ENCODE measurements around the gene GYS2. TPM values are rescaled to one million over a fixed set of nuclear protein-coding genes. Genes with fewer than 3 reads are reported as not detected.

The GYS2 gene
- total RNA-seq, 4 donors from 2014 or later, result 3.1 to 17.0 (median 7.3) TPM; not detected in 1

DNA sequence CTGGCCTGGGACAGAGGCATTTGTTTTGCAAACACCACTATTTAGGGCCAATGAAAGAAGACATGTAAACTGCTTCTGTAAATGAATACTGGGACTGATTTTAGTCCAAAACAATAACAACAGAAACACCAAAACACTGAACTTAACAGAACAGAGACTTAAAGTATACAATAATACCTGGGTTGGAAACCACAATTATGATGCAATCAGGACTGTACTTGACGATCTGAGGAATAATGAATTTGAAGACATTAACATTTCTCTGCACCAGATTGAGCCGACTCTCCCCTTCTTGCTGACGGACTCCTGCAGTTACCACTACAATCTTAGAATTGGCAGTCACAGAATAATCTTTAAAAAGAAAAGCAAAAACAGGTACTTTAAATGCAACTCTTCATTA, 39.1 kb upstream of the GYS2 start:
- TF ChIP-seq, protein P1, sequence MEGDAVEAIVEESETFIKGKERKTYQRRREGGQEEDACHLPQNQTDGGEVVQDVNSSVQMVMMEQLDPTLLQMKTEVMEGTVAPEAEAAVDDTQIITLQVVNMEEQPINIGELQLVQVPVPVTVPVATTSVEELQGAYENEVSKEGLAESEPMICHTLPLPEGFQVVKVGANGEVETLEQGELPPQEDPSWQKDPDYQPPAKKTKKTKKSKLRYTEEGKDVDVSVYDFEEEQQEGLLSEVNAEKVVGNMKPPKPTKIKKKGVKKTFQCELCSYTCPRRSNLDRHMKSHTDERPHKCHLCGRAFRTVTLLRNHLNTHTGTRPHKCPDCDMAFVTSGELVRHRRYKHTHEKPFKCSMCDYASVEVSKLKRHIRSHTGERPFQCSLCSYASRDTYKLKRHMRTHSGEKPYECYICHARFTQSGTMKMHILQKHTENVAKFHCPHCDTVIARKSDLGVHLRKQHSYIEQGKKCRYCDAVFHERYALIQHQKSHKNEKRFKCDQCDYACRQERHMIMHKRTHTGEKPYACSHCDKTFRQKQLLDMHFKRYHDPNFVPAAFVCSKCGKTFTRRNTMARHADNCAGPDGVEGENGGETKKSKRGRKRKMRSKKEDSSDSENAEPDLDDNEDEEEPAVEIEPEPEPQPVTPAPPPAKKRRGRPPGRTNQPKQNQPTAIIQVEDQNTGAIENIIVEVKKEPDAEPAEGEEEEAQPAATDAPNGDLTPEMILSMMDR (IDR thresholded peaks at IDR 0.05; ENCODE audit: low read depth), result no peak

DNA sequence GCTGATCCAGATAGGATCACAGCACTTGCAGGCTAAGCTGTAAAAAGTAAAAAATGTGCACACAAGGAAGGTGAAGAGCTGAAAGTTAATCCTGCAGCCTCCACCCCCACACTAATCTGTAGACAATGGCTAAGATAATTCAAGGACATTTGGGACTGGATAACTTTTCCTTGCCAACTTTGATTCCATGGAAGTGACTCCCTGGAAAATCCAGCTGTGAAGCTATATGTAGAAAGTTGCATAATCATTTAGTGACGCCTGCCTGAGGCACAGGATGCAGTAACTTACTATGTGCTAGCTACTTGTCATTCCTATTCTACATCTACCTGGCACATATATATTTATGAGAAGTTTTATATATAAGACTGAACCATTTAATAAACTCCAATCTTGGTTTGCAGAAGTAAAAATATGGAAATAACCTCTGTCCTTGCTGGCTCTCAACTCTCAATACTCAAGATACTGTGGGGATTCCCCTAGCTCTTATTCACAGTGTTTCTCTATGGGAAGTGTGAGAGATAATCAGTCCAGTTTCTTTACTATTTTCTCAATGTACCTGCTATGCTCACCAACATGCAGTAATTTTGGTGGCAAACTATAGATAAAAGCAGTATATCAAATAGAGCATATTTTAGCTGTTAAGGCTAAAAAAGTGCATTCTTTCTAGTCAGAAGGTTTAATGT, 38.2 kb upstream of the GYS2 start:
- TF ChIP-seq, protein P1 (IDR thresholded peaks at IDR 0.05; ENCODE audit: low read depth), result no peak

DNA sequence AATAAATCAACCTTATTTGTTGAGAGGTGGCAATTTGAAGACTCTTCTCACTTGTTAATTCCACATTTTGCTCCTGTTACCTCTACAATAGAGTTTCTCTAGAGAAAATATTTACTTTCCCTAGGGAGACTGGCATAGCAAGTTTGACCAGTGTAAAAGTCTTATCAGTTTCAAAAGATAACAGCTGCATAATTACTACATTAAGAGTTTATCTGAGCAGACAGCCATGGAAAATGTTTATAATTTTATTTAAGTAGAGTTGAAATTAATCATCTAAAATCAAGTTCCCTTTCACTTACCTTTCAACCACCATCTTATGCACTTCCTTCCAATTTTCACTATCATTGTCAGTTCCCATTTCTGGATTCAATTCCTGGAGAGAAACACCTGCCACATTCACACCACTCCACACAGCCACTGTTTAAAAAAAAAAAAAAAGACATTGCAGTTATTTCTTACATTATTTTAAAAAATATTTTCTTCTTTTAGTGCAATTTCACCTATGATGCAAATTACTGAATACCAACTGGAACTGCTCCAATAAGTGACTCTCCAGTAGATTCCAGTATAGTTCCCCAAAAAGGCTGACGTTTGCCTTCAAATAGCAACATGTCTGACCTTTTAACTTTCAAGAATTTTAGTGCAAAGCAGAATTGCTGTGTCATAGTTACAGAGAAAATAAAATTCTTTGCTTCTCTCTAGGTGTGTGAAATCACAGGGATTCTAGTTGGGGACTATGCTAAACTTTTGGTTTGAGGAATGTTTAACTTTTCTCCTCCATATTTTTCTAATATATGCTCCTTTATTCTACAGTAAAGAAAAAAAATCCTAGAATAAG, 33.6 kb upstream of the GYS2 start:
- TF ChIP-seq, protein P1 (IDR thresholded peaks at IDR 0.05; ENCODE audit: low read depth), result no peak

DNA sequence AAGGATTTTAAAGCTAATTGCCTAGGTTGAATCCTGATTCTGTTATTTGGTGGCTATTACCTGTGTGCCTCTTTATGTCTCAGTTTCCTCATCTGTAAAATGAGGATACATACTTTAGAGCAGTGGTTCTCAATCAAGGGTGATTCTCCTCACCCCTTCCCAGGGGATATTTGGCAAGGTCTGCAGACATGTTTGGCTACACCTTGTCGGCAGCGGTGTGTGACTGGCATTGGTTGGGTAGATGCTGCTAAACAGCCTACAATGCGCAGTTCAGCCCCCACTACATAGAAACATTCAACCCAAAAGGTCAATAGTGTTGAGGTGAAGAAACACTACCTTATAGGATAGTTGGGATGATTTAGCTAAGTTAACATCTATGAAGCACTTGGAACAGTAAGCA, 29.6 kb upstream of the GYS2 start:
- TF ChIP-seq, protein P1 (IDR thresholded peaks at IDR 0.05; ENCODE audit: low read depth), result no peak

DNA sequence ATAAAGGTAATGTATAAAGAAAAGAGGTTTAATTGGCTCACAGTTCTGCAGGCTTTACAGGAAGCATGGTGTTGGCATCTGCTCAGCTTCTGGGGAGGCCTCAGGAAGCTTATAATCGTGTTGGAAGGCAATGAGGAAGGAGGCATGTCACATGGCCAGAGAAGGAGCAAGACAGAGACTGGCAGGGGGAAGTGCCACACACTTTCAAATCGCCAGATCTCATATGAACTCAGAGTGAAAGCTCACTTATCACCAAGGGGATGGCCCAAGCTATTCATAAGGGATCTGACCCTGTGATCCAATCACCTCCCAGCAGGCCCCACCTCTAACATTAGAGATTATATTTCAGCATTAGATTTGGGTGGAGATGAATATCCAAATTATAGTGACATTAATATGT, 26.7 kb upstream of the GYS2 start:
- TF ChIP-seq, protein P1 (IDR thresholded peaks at IDR 0.05; ENCODE audit: low read depth), result no peak

DNA sequence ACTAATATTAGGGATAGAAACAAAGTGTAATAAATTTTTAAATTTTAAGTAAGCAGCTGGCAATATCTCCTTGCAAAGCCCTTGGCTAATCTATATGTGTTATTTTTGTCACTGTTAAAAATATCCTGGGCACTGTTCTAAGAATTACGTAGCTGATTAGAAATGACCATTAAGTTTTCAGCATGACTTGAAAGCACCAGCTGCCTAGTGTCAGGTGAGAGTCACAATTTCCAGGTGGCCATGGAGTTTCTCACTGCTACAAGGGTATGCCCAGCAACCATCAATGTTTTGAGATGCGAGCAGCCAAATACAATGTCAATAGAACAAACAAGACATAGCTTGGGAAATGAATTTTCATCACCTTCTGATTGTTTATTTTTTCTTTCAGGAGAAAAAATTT, 23.3 kb upstream of the GYS2 start:
- TF ChIP-seq, protein P1 (IDR thresholded peaks at IDR 0.05; ENCODE audit: low read depth), result no peak

DNA sequence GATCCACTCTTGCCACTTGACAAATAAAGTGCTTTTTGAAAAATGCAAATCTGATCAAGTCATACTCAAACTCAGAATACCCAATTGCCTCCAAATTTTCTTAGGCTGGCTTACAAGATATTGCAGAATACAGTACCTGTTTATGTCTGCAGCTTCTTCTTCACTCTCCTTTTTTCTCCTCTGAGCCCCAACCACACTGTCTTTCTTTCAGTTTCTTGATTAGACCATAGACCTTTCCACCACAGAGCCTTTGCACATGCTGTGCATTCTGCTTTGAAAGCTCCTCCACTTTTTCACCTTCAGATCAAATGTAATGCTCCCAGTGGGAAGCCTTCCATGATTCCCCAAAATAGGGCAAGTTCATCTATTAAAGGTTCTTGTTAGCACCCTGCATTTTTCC, 13.9 kb upstream of the GYS2 start:
- TF ChIP-seq, protein P1 (IDR thresholded peaks at IDR 0.05; ENCODE audit: low read depth), result no peak

Data from subcutaneous adipose tissue (tissue), 4 donors.